ENCODE measurements around the gene RPS6KA5. TPM values are rescaled to one million over a fixed set of nuclear protein-coding genes. Genes with fewer than 3 reads are reported as not detected.
"Not testable (repeated sequence)": the region's sequence is repeated elsewhere in the genome, so short reads cannot be mapped to it uniquely, and the experiment has no call there.

The RPS6KA5 gene
- total RNA-seq, 1 experiment from 2014 or later: 5.2 TPM

- DNase-seq (ENCODE audit: low read depth): no peak
- in situ Hi-C loops (cut with HindIII; ENCODE audit: low pct_unique_long_range_greater_than_20kb, low sequenced_read_pairs): no loop called here
These were observed 54.7 kb downstream of the RPS6KA5 start for GRCh38 chr14:91005716-91006115.

- in situ Hi-C loops (cut with HindIII; ENCODE audit: low pct_unique_long_range_greater_than_20kb, low sequenced_read_pairs): no loop called here
- no peak for DNase-seq (ENCODE audit: low read depth)
These were observed 55.5 kb downstream of the RPS6KA5 start for GRCh38 chr14:91004987-91005386.

- no peak for DNase-seq (ENCODE audit: low read depth)
- in situ Hi-C loops (cut with HindIII; ENCODE audit: low pct_unique_long_range_greater_than_20kb, low sequenced_read_pairs): no loop called here
These were observed 61.1 kb downstream of the RPS6KA5 start for GRCh38 chr14:90999299-90999698.

DNA sequence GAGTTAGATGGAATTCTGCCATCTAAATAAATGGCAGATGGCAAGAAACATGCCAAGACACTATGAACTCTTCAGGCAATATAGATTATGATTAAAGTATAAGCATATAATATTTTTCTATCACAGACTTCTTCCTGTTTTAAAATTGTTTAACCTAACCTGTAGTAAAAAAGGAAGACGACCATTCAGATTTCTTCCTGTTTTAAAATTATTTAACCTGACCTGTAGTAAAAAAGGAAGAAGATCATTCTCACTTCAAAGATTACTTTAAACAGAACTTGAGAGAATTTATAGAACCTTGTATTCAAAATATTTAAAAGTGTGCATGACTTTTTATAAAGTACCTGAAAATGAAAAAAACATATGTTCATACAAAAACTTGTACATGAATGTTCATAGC is 63.5 kb downstream of the RPS6KA5 start:
- DNase-seq (ENCODE audit: low read depth): no peak
- in situ Hi-C loops (cut with HindIII; ENCODE audit: low pct_unique_long_range_greater_than_20kb, low sequenced_read_pairs): no loop called here

DNA sequence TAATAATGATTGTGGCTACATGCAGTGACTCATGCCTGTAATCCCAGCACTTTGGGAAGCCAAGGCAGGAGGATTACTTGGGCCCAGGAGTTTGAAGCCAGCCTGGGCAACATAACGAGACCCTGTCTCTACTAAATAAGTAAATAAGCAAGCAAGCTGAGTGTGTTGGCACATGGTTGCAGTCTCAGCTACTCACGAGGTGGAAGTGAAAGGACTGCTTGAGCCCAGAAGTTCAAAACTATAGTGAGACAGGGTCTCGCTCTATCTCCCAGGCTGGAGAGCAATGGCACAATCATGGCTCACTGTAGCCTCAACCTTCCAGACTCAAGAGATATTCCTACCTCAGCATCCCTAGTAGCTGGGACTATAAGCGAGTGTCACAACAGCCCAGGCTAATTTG is 64.7 kb downstream of the RPS6KA5 start:
- in situ Hi-C loops (cut with HindIII; ENCODE audit: low pct_unique_long_range_greater_than_20kb, low sequenced_read_pairs): no loop called here
- DNase-seq (ENCODE audit: low read depth): no peak

DNA sequence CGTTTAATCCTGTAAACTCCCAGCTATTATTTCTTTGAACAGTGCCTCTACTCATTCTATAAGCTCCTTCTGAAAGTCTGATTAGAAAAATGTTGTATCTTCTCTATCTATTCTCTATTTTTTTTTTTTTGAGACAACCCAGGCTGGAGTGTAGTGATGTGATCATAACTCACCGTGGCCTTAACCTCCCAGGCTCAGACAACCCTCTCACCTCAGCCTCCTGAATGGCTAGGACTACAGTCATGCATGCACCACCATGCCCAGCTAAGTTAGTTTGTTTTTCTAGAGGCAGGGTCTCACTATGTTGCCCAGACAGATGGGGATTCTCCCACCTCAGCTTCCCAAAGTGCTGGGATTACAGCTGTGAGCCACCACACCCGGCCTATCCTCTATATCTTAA is 66.6 kb downstream of the RPS6KA5 start:
- in situ Hi-C loops (cut with HindIII; ENCODE audit: low pct_unique_long_range_greater_than_20kb, low sequenced_read_pairs): no loop called here
- no peak for DNase-seq (ENCODE audit: low read depth)

GRCh38 chr14:90991690-90992443 is 68.6 kb downstream of the RPS6KA5 start:
- DNase-seq (ENCODE audit: low read depth): no peak
- in situ Hi-C loops (cut with HindIII; ENCODE audit: low pct_unique_long_range_greater_than_20kb, low sequenced_read_pairs): no loop called here

GRCh38 chr14:90990141-90990540 is 70.3 kb downstream of the RPS6KA5 start:
- in situ Hi-C loops (cut with HindIII; ENCODE audit: low pct_unique_long_range_greater_than_20kb, low sequenced_read_pairs): no loop called here
- DNase-seq (ENCODE audit: low read depth): no peak

- DNase-seq (ENCODE audit: low read depth): no peak
- in situ Hi-C loops (cut with HindIII; ENCODE audit: low pct_unique_long_range_greater_than_20kb, low sequenced_read_pairs): no loop called here
These were observed 73.3 kb downstream of the RPS6KA5 start for GRCh38 chr14:90987140-90987539.

DNA sequence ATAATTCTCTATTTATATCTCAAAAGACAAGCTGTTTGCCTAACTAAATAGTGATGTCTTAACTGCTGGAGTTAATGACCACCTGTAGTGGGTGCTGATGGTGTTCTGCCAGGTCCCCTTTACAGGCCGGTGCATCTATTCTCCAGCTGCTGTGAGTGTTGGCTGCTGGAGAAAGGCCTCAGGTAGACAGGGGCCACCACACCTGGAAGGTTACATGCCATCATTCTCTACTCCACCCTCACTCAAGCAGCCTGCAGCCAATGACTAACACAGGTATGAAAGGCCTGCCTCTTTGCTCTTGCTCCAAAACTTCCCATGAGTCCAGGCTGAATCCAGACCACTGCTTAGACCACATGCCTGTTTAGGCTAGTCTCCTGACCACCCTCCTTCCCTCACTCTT is 73.9 kb downstream of the RPS6KA5 start:
- DNase-seq (ENCODE audit: low read depth): no peak
- in situ Hi-C loops (cut with HindIII; ENCODE audit: low pct_unique_long_range_greater_than_20kb, low sequenced_read_pairs): no loop called here

- no peak for DNase-seq (ENCODE audit: low read depth)
- in situ Hi-C loops (cut with HindIII; ENCODE audit: low pct_unique_long_range_greater_than_20kb, low sequenced_read_pairs): no loop called here
These were observed 74.7 kb downstream of the RPS6KA5 start for GRCh38 chr14:90985601-90986242.

- DNase-seq (ENCODE audit: low read depth): no peak
- in situ Hi-C loops (cut with HindIII; ENCODE audit: low pct_unique_long_range_greater_than_20kb, low sequenced_read_pairs): no loop called here
These were observed 76.9 kb downstream of the RPS6KA5 start for GRCh38 chr14:90983560-90983959.

DNA sequence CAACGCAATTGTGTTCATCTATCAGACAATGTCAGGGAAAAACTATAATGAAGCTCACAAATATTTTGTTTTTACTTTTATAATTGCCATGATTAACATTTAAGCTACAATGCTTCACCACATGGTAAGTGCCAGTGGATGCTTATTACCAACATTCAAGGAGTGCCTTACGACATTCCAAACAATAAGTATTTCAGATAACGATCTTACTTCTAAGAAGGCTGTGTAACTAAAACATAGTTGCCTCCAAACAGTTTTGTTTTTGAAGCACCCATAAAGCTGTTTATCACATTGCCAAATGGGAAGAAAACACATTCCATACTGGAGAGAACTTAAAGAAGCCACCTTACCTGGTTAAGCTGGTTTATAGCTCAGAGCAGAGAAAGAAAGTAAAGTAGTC is 78.8 kb downstream of the RPS6KA5 start:
- DNase-seq (ENCODE audit: low read depth): no peak
- in situ Hi-C loops (cut with HindIII; ENCODE audit: low pct_unique_long_range_greater_than_20kb, low sequenced_read_pairs): no loop called here

GRCh38 chr14:90980636-90981035 is 79.8 kb downstream of the RPS6KA5 start:
- in situ Hi-C loops (cut with HindIII; ENCODE audit: low pct_unique_long_range_greater_than_20kb, low sequenced_read_pairs): not testable (repeated sequence)

DNA sequence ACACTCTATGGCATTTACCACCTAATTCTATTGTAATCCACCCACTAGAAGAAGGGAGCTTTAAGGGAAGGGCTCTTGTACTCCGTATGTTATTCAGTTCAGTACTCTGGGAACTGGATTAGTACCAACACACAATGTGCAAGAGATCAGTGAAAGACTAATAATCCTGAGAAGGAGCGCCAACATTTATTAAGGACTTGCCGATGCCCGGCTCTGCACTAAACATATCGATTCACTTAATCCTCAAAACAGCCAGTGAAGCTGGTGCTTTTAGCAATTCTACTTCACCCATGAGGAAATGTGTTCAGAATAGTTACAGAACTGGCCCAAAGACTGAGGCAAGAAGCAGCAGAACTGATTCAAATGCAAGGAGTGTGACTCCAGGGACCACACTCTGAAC is 80.9 kb downstream of the RPS6KA5 start:
- in situ Hi-C loops (cut with HindIII; ENCODE audit: low pct_unique_long_range_greater_than_20kb, low sequenced_read_pairs): no loop called here
- no peak for DNase-seq (ENCODE audit: low read depth)

More at GRCh38 chr14:90980636-90981035, 79.8 kb downstream of the RPS6KA5 start:
- not testable (repeated sequence) for DNase-seq (ENCODE audit: low read depth)

- DNase-seq (ENCODE audit: low read depth): no peak
- in situ Hi-C loops (cut with HindIII; ENCODE audit: low pct_unique_long_range_greater_than_20kb, low sequenced_read_pairs): no loop called here
These were observed 84.3 kb downstream of the RPS6KA5 start for GRCh38 chr14:90976101-90976500.

GRCh38 chr14:90971687-90972086 is 88.8 kb downstream of the RPS6KA5 start:
- in situ Hi-C loops (cut with HindIII; ENCODE audit: low pct_unique_long_range_greater_than_20kb, low sequenced_read_pairs): no loop called here

DNA sequence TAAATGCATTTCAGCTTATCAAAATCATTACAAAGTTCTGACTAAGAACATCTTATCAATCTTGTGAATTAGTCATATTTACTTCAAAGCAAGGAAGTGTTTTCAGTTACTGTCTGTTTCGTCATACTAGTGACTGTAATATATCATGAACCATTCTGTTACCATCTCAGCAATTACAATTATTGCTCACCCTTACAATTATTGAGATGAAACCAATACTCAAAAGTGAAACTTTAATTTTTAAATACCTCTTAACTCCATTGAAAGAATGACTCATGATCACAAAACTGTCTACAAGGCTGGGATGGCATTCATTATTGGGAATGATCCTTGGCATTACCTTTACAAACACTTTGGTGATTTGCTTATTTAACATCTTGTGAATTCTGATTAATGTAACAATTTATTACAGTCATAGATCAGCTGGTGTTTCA is 90.3 kb downstream of the RPS6KA5 start:
- in situ Hi-C loops (cut with HindIII; ENCODE audit: low pct_unique_long_range_greater_than_20kb, low sequenced_read_pairs): no loop called here
- peak; percentile 7 for DNase-seq (ENCODE audit: low read depth)

More at GRCh38 chr14:90971687-90972086, 88.8 kb downstream of the RPS6KA5 start:
- no peak for DNase-seq (ENCODE audit: low read depth)

DNA sequence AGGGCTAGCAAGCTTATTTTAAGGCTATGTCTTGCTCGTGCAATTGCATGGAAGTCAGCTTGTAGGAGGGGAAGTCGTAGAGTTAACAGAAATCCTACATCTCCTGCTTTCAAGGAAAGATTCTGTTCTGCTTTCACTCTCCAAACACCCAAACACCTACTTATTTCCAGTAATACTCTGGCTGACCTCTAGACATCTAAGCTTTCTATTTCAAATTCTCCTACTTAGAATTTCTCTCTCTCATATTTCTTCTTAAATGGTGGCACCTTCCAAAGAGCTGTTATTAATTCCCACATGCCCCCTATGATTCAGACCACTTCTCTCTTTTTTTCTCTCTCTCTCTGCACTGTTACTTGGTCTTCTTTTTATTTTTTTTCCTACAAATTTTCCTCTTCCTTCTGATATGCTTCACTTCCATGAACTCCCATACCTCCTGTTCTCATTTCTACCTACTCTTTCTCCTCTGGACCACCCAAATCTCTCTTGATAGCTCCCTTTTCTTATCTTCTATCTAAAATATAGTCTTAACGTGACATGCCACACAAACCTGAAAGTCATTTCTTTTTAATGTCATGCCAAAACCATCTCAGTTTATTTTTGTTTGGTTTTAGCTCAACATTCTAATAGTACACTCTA is 90.8 kb downstream of the RPS6KA5 start:
- no peak for DNase-seq (ENCODE audit: low read depth)
- in situ Hi-C loops (cut with HindIII; ENCODE audit: low pct_unique_long_range_greater_than_20kb, low sequenced_read_pairs): no loop called here

All from Caki2 (cell line).